H1 (cell line): ENCODE measurements around the gene CALY. TPM values are rescaled to one million over a fixed set of nuclear protein-coding genes. Genes with fewer than 3 reads are reported as not detected.

Source experiments
- CHD2 ChIP-seq: IDR thresholded peaks from 2 replicates; pipeline ENCODE4 v1.6.1; 2012; ENCODE audit warnings: low read length, improper control_type of control experiment
- NRF1 ChIP-seq: IDR thresholded peaks from 2 replicates; pipeline ENCODE4 v1.6.1; 2011; ENCODE audit warnings: mild to moderate bottlenecking, low read depth, low read length, improper control_type of control experiment
- polyA plus RNA-seq, 7 experiments: library from polyadenylated mRNA; depleted of rRNA in 3 of 7; stranded (reverse) in 5 of 7; unstranded in 2 of 7; fragments of >200 nt in 5 of 7; fragments of 200-250 nt in 2 of 7; gene quantifications; 1 replicate in 5 of 7; 2 replicates in 1 of 7; 4 replicates in 1 of 7; pipeline versions ENCODE4 v1.2.1 to v1.2.3, GENCODE V29; 2011 to 2013; ENCODE audit warnings: missing spikeins in 2 of 7, mixed read lengths in 2 of 7
- total RNA-seq: library from RNA; stranded (reverse); fragmentation: NEBNext Ultra II Directional; extraction: Animal tissue kit (Norgen Biotek cat#: 25700); gene quantifications from 2 replicates; pipeline ENCODE4 v1.2.1, GENCODE V29; 2021
- TF ChIP-seq, protein P1 (sequence below): IDR thresholded peaks from 2 replicates; pipeline ENCODE4 v1.6.1; 2012; ENCODE audit warnings: inconsistent platforms

Gene CALY
- total and polyA plus RNA-seq, 2 of the 8 experiments (the other 6 are each of a cell fraction or from before 2014, with no cell fraction given): 1.3 to 1.5 TPM

GRCh38 chr10:133328358-133329343 lies 8.0 kb downstream of the CALY start (continued):
- no peak for TF ChIP-seq NRF1
- TF ChIP-seq CHD2: no peak
- TF ChIP-seq, protein P1, sequence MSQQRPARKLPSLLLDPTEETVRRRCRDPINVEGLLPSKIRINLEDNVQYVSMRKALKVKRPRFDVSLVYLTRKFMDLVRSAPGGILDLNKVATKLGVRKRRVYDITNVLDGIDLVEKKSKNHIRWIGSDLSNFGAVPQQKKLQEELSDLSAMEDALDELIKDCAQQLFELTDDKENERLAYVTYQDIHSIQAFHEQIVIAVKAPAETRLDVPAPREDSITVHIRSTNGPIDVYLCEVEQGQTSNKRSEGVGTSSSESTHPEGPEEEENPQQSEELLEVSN: no peak
